ENCODE data around the gene PVR.
A peak's percentile ranks its signal among the peaks of the same experiment; 100 is the strongest.
"Not testable (repeated sequence)": the region's sequence is repeated elsewhere in the genome, so short reads cannot be mapped to it uniquely, and the experiment has no call there.

The PVR gene, protein sequence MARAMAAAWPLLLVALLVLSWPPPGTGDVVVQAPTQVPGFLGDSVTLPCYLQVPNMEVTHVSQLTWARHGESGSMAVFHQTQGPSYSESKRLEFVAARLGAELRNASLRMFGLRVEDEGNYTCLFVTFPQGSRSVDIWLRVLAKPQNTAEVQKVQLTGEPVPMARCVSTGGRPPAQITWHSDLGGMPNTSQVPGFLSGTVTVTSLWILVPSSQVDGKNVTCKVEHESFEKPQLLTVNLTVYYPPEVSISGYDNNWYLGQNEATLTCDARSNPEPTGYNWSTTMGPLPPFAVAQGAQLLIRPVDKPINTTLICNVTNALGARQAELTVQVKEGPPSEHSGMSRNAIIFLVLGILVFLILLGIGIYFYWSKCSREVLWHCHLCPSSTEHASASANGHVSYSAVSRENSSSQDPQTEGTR

DNA sequence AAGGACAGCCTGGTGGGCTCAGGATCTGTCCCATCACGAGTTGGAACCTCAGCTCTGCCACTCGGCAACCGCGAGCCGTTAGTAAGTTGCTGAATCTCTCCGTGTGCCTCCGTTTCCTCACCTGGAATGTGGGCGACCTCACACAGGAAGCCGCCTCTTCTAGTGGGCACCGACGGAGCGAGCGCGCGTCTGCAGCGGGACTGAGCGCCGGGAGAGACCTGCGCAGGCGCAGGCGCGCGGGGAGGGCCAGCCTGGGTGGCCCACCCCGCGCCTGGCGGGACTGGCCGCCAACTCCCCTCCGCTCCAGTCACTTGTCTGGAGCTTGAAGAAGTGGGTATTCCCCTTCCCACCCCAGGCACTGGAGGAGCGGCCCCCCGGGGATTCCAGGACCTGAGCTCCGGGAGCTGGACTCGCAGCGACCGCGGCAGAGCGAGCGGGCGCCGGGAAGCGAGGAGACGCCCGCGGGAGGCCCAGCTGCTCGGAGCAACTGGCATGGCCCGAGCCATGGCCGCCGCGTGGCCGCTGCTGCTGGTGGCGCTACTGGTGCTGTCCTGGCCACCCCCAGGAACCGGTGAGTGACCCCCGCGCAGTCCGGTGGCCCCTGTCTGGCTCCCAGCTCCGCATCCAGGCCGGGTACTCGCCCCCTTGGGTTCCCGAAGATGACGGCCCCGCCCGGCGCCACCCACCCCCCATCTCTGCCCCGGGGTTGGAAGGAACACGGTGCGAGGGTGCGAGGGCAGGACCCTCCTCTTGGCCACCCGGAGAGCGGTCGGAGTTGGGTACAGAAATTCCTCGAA lies at the start of gene PVR:
Gene PVR, plus strand, starts transcription at position 306 of the 797 bp plus-strand sequence. Its CDS starts 187 bp downstream, at position 493.
- peak; percentile 89 for DNase-seq

DNA sequence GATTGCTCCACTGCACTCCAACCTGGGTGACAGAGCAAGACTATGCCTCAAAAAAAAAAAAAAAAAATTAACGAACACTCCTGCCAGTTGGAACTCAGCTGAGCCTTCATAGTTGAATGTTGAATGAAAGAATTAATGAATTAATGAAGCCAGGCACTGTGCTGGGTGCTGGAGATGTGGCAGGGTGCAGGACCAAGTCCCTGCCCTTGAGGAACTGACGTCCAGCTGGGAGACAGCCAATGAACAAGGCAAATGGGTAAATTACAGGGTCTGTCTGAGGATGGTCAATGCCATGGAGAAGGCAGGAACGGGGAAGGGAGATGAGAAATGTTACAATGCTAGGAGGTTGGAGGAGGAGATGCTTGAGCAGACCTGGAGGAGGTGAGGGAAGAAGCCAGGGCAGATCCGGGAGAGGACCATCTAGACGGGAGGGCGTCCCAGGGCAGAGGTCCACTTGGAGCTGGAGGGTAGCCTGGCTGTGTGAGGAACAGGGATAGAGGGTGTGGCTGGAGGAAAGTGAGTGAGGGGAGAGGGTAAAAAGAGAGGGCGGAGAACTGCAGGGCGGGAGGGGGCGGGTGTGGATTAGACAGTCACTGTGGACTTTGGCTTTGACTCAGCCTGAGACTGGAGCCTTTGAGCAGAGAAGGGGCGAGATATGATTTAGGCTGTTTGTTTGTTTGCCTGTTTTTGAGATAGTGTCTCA lies 47.1 kb upstream of the PVR start:
- no peak for DNase-seq

DNA sequence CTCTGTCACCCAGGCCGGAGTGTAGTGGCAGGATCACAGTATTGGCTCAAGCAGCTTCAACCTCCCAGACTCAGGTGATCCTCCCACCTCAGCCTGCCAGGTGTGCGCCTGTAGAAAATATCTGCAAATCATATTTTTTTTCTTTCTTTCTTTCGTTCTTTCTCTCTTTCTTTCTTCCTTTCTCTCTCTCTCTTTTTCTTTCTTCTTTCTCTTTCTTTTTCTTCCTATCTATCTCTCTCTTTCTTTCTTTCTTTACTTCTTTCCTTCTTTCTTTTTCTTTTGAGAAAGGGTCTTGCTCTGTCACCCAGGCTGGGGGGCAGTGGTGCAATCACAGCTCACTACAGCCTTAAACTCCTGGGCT lies 46.6 kb upstream of the PVR start:
- DNase-seq = no peak

DNA sequence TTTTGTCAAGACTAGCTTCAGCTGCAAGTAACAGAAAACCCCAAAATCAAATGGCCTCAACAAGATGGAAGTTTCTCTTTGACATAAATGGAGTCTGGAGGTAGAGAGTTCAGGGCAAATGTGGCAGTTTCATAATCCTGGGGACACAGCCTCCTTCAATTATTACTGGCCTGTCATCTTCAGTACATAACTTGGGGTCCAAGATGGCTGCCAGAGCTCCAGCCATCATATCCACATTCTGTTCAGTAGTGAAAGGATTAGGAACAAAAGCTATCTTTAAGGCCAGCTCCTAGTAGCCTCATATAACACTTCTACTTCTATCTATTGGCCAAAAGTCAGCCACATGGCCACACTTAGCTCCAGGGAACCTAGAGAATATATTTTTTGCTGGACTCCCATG lies 45.4 kb upstream of the PVR start:
- no peak for DNase-seq

DNA sequence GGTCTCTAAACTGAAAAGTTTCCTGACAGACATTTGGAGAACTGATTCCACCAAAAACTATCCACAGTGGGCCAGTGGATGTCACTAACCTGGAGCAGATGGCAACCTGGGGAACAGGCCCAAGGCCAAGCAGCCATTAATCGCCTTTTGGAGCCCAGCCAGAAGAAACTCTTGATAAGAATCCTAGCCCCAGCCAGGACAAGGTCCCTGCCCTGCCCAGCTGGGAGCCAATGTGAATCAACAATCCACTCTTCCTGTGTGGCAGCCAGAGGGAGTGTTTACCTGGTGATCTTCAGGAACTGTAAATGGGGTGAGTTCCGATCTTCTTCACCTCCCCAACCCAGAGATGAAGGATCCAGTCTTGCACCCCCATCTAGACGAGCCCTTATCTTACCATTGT lies 44.8 kb upstream of the PVR start:
- DNase-seq = no peak

DNA sequence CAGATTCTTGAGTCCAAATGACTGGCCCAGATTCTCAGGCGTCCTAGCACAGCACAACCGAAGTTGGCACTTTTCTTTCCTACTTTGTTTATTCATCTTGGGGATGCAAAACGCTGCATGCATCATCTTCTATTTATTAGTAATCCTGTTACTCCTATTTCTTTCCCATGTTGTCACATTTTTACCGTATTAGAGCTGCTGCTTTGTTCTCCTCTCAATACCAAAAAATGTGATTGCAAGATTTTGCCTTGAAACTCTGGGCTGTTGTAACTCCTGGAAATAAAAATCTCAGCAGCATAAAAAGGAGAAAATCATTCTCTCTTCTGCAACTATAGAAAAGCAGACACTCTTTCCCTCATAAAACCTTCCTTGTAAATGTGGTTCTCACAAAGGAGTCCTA lies 43.2 kb upstream of the PVR start:
- DNase-seq = no peak

DNA sequence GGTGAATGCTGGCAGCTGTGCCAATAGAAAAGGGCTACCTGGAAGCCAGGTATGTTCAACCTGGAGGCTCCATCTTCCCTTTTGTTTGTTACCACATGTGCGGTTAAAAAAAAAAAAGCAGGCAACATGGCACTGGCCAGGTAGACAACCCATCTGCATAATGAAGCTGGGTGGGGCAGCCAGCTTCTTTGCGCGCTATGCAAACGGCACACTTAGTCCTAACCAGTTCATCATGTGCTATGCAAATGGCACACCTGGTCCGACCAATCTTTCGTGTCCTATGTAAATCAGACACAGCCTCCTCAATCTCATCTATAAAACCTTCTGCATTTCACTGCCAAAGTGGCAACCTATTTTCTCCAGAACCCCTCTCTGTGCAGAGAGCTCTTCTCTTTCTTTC lies 41.6 kb upstream of the PVR start:
- no peak for DNase-seq

DNA sequence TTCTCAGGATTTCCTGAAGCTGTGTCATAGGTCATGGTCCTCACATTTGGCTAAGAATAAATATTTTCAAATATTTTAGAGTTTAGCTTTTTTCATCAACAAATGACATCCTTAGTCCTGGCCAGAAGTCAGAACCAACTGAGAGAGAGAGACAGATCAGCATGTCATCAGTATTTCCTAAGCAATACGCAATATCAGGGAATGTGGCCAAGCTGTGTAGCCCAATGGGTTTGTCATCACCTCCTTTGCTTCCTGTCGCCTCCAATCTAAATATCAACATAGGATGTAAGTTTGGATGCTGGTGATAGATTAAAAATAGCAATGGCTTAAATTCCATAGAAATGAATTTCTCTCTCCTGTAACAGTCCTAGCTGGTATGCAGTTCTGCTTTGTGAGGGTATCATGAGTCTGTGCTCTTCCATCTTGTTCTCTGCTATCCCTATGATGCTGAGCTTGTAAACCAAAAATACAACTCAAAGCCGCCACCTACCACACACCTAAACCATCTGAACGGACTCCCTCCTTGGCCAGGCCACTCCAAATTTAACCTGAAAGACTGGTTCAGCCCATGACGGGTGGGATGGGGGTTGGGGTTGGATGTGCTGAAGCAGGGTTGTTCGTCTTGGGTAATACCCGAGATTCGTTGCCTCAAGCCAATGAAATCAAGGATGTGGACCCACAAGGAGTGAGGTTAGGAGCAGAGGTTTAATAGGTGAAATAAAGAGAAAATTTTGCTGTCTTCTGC lies 40.3 kb upstream of the PVR start:
- DNase-seq = no peak

DNA sequence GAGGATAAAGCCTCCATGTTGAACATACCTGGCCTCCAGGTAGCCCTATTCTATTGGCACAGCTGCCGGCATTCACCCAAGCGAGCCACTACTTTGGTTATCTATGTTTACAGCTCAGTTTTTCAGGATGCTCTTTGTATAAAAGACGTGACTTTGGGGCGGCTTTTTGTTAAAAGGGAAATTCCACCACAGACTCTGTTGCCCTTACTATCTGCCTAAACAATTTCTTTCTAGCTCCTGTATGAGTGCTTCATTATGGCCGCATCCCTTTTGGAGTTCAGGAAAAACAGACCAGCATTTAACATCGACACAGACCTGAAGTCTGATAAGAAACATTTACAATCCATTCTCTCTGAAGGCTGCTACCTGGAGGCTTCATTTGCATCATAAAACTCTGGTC lies 39.5 kb upstream of the PVR start:
- no peak for DNase-seq

DNA sequence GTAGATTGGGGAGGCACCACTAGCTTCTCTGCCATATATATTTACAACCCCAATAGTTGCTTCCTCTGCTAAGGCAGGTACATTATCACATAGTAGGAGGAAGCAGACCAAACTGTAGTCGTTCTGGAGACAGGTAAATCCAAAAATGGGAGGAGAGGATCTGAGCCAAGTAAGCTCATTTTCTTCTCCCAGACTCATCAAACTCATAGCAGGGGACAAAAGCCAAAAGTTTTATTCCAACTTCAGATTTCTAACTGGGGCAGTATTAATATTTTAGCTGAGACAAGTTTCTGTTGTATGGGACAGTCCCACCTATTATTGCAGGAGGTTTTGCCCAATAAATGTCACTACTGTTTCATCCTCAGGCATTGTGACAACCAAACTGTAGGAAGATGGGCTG lies 38.2 kb upstream of the PVR start:
- DNase-seq = no peak

DNA sequence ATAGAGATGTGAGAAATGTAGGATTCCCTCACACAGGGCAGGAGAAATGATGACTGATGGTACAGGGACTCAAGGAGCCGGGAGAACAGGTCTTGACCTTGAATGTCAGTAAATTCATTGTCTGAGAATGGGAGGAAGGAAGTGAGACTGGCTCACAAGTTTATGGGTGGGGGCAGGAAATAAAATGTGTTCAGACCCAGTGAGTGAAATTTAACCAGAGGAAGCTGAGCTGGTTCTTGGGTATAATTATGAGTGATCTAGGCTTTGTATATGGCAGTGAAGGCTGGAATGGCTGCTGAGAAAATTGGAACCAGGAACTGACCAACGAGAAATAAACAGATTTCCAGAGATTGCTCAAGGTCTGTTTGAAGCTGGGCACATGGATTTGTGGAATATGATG lies 36.7 kb upstream of the PVR start:
- DNase-seq = no peak

DNA sequence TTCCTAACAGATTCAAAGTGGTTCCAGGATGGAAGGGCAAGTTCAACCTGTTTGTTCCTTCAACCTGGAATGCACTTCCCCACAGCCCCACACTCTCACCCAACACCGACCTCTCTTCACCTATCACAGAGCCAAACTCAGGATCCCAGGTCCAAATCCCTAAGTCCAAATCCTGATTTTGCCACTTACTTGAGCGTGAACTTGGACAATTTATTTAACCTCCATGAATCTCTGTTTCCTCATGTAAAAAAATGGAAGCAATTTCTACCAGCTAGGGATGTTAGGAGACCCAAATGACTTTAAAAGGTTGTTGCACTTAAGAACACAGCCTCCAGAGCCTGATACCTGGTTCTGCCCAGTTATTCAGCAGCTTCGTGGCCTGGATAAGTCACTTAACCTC lies 35.8 kb upstream of the PVR start:
- DNase-seq = no peak

DNA sequence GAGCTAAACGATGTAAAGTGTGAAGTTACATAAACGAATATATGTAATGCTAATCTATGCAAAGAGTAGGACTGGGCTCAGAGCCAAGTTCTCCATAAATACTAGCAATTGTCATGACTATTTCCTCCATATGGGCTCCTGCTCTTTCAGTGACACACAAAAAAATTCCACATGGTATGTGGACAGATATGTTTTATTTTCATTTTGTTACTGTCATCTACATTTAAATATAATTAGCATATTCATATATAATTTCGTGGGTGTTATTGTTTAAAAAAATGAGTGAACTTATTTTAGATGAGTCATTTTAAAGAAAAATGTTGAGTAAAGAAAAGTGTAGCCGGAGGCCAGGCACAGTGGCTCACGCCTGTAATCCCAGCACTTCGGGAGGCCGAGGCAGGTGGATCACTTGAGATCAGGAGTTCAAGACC lies 35.3 kb upstream of the PVR start:
- DNase-seq = no peak

DNA sequence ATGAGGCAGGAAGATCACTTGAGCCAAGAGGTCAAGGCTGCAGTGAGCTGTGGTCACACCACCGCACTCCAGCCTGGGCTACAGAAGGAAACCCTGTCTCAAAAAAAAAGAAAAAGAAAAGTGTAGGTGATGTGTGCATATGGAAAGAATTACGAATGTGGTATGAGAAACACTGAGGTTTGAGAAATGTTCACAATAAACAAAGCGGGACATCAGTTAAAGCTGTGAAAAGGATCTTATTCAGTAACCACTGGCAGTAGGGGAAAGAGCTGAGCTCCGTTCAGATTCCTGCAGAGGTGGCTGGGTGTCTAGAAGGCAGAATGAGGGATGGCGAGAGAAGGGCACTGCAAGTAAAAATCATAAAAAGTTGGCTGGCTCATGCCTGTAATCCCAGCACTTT lies 34.5 kb upstream of the PVR start:
- no peak for DNase-seq

DNA sequence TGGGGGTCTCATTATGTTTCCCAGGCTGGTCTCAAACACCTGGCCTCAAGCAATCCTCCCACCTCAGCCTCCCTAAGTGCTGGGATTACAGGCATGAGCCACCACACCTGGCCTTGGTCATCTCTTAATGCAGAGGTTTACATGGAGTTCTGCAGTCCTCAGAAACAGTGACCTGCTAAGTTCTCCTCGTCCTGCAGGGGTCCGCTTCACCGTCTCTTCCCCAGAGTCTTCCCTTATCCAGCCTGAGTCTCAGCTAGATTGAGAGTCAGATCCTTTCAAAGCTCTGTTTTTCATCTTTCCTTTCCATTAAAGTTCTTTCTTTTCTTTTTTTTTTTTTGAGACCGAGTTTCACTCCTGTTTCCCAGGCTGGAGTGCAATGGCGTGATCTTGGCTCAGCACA lies 33.2 kb upstream of the PVR start:
- not testable (repeated sequence) for DNase-seq

DNA sequence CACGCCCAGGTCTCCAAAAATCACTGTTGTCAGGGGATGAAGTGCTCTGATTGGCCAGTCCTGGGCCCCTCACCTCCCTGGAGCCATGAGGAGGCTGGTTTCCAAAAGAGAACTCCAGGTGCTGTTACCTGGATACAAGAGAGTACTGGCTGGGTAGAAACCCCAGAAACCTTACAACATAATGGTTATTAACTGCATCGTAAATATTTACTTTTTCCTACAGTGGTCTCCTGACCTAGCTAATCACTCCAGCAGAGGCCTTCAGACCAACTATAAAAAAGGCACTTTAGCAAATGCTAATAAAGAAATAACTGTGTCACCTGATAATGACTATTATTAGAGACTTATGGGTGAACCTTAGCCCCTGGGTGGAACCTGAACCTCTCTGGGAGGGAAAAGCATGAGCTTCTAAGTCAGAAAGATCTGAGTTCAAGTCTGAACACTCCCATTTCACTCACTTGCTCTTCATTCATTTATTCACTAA lies 31.9 kb upstream of the PVR start:
- no peak for DNase-seq

DNA sequence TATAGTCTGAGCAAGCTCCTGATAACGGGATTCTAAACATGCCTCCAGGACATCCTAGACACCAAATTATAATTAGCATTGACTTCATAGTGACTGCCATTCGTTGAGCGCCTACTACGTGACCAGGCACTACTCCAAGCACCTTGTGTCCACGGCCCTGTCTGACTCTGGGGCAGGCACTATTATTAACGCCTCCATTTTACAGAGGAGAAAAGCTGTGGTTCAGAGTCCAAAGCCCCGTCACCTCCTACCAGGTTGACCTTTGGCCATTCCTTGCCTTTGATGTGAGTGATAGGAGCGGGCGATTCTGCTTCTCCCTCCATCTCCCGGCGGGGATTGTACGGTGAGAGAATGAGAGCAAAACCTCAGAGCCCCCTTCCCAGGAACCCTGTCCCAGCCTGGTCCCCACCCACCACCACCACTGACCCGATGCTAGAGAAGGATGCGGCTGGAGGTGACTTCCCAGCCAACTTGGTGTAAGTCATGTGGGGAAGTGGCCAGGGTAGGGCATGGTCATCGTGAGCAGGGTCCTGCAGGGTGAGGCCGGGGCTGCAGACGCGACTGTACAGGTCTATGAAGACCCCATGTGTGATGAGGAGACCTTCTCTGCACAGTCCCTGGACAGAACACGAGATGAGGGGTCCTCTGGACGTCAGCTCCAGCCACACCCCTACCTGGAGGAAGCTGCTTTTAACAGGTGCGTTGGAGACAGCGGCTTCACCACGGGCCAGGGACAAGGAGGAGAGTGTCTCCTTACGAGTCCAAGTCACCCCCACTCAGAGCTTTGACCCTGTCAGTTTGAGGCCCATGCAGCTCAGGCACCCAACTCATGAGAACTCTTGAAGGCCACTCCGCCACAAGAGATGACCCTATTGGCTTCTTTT lies 30.2 kb upstream of the PVR start, which contains the start of gene IGSF23:
Gene IGSF23, plus strand, starts transcription at position 269 of the 884 bp plus-strand sequence. Its CDS starts 83 bp downstream, at position 352.
- no peak for DNase-seq

DNA sequence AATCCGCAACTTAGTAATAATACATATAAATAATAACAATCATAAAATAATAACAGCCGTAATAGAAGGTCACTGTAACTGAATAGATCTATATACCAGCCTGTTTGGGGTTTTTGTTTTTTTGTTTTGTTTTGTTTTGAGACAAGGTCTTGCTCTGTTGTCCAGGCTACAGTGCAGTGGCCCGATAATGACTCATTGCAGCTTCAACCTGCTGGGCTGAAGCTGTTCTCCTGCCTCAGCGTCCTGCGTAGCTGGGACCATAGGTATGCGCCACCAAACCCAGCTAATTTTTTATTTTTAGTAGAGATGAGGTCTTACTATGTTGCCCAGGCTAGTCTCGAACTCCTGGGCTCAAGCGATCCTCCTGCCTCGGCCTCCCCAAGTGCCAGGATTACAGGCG lies 29.4 kb upstream of the PVR start:
- no peak for DNase-seq

DNA sequence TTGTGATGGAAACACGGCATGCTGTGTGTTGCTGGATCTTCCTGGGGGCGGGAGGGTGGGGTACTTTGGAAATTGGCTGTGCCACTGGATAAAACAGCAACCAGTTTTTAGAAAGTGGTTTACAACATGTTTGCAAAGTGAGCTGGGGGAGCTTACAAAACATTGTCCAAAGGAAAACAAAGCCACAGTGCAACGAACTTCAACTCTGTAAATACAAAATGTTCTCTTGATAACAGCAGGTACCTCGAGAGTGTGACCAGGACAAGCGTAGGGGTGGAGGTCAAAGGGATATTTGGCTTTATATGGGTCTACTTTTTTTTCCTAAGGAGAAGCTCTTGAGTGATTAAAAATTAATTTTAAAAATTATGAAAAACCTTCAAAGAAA lies 27.9 kb upstream of the PVR start:
- no peak for DNase-seq

DNA sequence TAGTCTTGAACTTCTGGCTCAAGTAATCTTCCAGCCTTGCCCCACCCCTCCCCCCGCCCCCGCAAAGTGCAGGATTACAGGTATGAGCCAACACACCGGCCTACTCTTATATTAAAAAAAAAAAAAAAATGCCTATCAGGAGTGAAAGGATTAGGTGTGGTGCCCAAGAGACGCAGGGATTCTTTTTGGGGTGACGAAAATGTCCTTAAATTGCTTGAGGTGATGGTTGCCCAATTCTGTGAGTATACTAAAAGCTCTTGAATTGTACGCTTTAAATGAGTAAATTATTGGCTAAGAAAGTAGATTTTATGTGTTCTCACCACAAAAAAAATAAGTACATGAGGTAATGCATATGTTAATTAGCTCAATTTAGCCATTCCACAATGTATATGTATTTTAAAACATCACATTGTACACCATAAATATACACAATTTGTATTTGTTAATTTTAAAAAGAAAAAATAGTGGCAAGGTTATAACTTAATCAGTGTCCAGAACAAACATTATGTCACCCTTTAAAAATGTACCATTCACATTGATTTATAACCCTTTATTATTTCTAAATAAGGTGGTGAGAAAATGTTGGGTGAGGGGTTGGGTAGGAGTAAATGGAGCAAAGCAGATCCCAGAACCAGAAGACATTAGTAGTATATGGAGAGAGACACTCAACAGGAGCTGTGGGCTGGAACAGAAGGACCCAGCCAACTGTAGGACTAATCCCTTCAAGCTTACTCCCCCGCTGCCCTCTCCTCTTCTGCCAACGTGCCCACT lies 26.4 kb upstream of the PVR start:
- no peak for DNase-seq
